ENCODE results near the gene ALDH1L1. TPM values are rescaled to one million over a fixed set of nuclear protein-coding genes. Genes with fewer than 3 reads are reported as not detected.

ALDH1L1 gene
- total RNA-seq, 1 donor from 2014 or later, result not detected

- H3K4me1 Mint-ChIP-seq (ENCODE audit: unreplicated experiment), result no peaks in the 10 kb centered on the region
- H3K9me3 Mint-ChIP-seq (ENCODE audit: unreplicated experiment), result no peaks in the 10 kb centered on the region
- DNase-seq (ENCODE audit: low spot score), result no peak
- no peak overlapping the region for H3K4me3 Mint-ChIP-seq (ENCODE audit: unreplicated experiment)
- H3K36me3 Mint-ChIP-seq (ENCODE audit: low read depth, unreplicated experiment), result no peaks in the 10 kb centered on the region
- H3K27me3 Mint-ChIP-seq (ENCODE audit: unreplicated experiment), result no peaks in the 10 kb centered on the region
- TF ChIP-seq CTCF (IDR thresholded peaks at IDR 0.05; ENCODE audit: unreplicated experiment), result no peak
- H3K27ac Mint-ChIP-seq (ENCODE audit: unreplicated experiment), result no peak overlapping the region
Measured at GRCh38 chr3:126149256-126149902, 31.0 kb downstream of the ALDH1L1 start.

GRCh38 chr3:126147932-126148683, 32.3 kb downstream of the ALDH1L1 start:
- Mint-ChIP-seq H3K27me3 (ENCODE audit: unreplicated experiment) (no peaks in the 10 kb centered on the region), H3K9me3 (ENCODE audit: unreplicated experiment) (no peaks in the 10 kb centered on the region), H3K27ac (ENCODE audit: unreplicated experiment) (no peak overlapping the region), H3K4me3 (ENCODE audit: unreplicated experiment) (no peak overlapping the region), H3K36me3 (ENCODE audit: low read depth, unreplicated experiment) (no peaks in the 10 kb centered on the region), H3K4me1 (ENCODE audit: unreplicated experiment) (no peaks in the 10 kb centered on the region)
- no peak for DNase-seq (ENCODE audit: low spot score)
- no peak for TF ChIP-seq CTCF (IDR thresholded peaks at IDR 0.05; ENCODE audit: unreplicated experiment)

- H3K27me3 Mint-ChIP-seq (ENCODE audit: unreplicated experiment), result no peaks in the 10 kb centered on the region
- H3K27ac Mint-ChIP-seq (ENCODE audit: unreplicated experiment), result no peak overlapping the region
- no peaks in the 10 kb centered on the region for H3K4me1 Mint-ChIP-seq (ENCODE audit: unreplicated experiment)
- no peaks in the 10 kb centered on the region for H3K36me3 Mint-ChIP-seq (ENCODE audit: low read depth, unreplicated experiment)
- TF ChIP-seq CTCF (IDR thresholded peaks at IDR 0.05; ENCODE audit: unreplicated experiment), result no peak
- no peak for DNase-seq (ENCODE audit: low spot score)
- no peaks in the 10 kb centered on the region for H3K9me3 Mint-ChIP-seq (ENCODE audit: unreplicated experiment)
- no peak overlapping the region for H3K4me3 Mint-ChIP-seq (ENCODE audit: unreplicated experiment)
Measured at GRCh38 chr3:126147147-126147931, 33.0 kb downstream of the ALDH1L1 start.

- Mint-ChIP-seq H3K4me3 (ENCODE audit: unreplicated experiment) (no peak overlapping the region), H3K4me1 (ENCODE audit: unreplicated experiment) (no peaks in the 10 kb centered on the region), H3K27ac (ENCODE audit: unreplicated experiment) (no peak overlapping the region), H3K36me3 (ENCODE audit: low read depth, unreplicated experiment) (no peaks in the 10 kb centered on the region), H3K9me3 (ENCODE audit: unreplicated experiment) (no peaks in the 10 kb centered on the region), H3K27me3 (ENCODE audit: unreplicated experiment) (no peaks in the 10 kb centered on the region)
- no peak for DNase-seq (ENCODE audit: low spot score)
- no peak for TF ChIP-seq CTCF (IDR thresholded peaks at IDR 0.05; ENCODE audit: unreplicated experiment)
Measured at GRCh38 chr3:126146525-126147146, 33.8 kb downstream of the ALDH1L1 start.

Measured in endothelial cell (in vitro differentiated cells).